Right lobe of liver (tissue), 6 donors: Measurements from ENCODE around the gene RHOT1. TPM values are rescaled to one million over a fixed set of nuclear protein-coding genes. Genes with fewer than 3 reads are reported as not detected.

Source experiments
- ATAC-seq, 4 donors: fragments of 200-7000 bp; cut with Tn5 transposase; one replicate each; pipeline ENCODE4 v1.9.1; 2020; ENCODE audit warnings: mild to moderate bottlenecking in 4 of 4, moderate library complexity in 4 of 4
- DNase-seq, 3 donors: peaks; one replicate each; pipeline ENCODE4 v3.0.0-alpha.2; 2020
- H3K27ac ChIP-seq, 3 donors: fragments of 200-600 bp; one replicate each; pipeline ENCODE4 v1.8.0; 2022
- H3K27me3 ChIP-seq, 2 donors: fragments of 200-600 bp; one replicate each; pipeline ENCODE4 v1.8.0; 2022
- H3K36me3 ChIP-seq, 4 donors: fragments of 200-600 bp; sonication (generic) in 1 of 4; one replicate each; pipeline versions ENCODE4 v1.5.1 to v1.8.0; 2017 to 2022; ENCODE audit warnings: control low read depth in 1 of 4
- H3K4me1 ChIP-seq, 4 donors: fragments of 200-600 bp; sonication (generic) in 1 of 4; one replicate each; pipeline versions ENCODE4 v1.5.1 to v1.8.0; 2017 to 2022; ENCODE audit warnings: control low read depth in 1 of 4
- H3K4me3 ChIP-seq, 3 donors: fragments of 200-600 bp; one replicate each; pipeline ENCODE4 v1.8.0; 2022
- H3K9me3 ChIP-seq, 4 donors: fragments of 200-600 bp; sonication (generic) in 1 of 4; one replicate each; pipeline versions ENCODE4 v1.5.1 to v1.8.0; 2017 to 2022; ENCODE audit warnings: control low read depth in 1 of 4
- POLR2A ChIP-seq: fragments of 450-650 bp; IDR thresholded peaks from one replicate; pipeline ENCODE4 v1.6.1; 2017; ENCODE audit warnings: antibody characterized with exemption, mild to moderate bottlenecking
- WGBS: methylation state at CpG from one replicate; pipeline ENCODE4 v1.1.6; 2018; ENCODE audit warnings: low coverage, low lambda C conversion rate; ENCODE audit not compliant: insufficient coverage; ENCODE audit errors: missing lambda C conversion rate; 5-methylcytosine and 5-hydroxymethylcytosine counted together
- intact Hi-C, 2 donors: fragments of 100-400 bp; cut with DNase I; formaldehyde crosslinking; loops; one replicate each; pipeline versions ENCODE4 v1.11.2 to v1.14.1; 2022
- total RNA-seq, 6 experiments: library from RNA; depleted of rRNA in 2 of 6; stranded (reverse); fragments of >200 nt in 2 of 6; fragmentation: NEBNext Ultra II Directional in 3 of 6; extraction: Animal tissue kit (Norgen Biotek cat#: 25700) in 3 of 6; gene quantifications; one replicate each; pipeline versions ENCODE4 v1.1.0 to v1.2.4, GENCODE V29; 2016 to 2023
- TF ChIP-seq, protein P1 (sequence below), 4 donors: fragments of 200-600 bp in 3 of 4; fragments of 450-650 bp in 1 of 4; IDR thresholded peaks; one replicate each; pipeline versions ENCODE4 v1.5.1 to v1.8.0; 2016 to 2022; ENCODE audit warnings: antibody characterized with exemption in 4 of 4, mild to moderate bottlenecking in 2 of 4
- donor health status: DM: no; HTN: yes; CAD: no.
- donor health status: DM: no; HTN: no; CAD: no.
- donor health status: DM: no; HTN: no; CAD: no.
- donor health status: DM: no; HTN: yes; CAD: no.
- donor health status: DM: no; HTN: yes; CAD: no.

Gene RHOT1
- total RNA-seq, 6 experiments from 2014 or later = 12.0 to 24.5 (median 14.2) TPM

DNA sequence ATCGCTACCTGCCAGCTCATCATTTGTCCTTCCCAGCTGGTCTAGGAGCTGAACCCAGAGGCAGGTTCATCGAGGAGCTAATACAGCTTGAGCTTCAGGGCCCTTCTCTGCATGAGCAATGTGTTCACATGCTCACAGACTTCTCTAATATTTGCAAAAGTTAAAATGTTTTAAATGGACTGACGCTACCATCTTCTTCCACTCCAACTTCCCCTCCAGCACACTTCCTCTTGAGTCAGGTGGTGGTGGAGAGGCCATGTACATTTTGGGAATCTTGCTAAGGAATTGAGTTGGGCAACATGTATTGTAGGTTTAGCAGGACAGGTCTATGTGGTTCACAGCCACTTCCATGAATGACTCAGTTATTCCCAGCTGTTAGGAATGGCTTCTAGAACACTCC is 21.6 kb upstream of the RHOT1 start:
- H3K27ac ChIP-seq = no peak overlapping the region
- DNase-seq (no peak), ATAC-seq (no peak)
- no peak overlapping the region for H3K4me3 ChIP-seq
- H3K27me3 ChIP-seq = no peaks in the 10 kb centered on the region
- WGBS = 71% methylated on average over 2 of the region's 3 CpGs
- TF ChIP-seq POLR2A = no peak
- TF ChIP-seq, protein P1, sequence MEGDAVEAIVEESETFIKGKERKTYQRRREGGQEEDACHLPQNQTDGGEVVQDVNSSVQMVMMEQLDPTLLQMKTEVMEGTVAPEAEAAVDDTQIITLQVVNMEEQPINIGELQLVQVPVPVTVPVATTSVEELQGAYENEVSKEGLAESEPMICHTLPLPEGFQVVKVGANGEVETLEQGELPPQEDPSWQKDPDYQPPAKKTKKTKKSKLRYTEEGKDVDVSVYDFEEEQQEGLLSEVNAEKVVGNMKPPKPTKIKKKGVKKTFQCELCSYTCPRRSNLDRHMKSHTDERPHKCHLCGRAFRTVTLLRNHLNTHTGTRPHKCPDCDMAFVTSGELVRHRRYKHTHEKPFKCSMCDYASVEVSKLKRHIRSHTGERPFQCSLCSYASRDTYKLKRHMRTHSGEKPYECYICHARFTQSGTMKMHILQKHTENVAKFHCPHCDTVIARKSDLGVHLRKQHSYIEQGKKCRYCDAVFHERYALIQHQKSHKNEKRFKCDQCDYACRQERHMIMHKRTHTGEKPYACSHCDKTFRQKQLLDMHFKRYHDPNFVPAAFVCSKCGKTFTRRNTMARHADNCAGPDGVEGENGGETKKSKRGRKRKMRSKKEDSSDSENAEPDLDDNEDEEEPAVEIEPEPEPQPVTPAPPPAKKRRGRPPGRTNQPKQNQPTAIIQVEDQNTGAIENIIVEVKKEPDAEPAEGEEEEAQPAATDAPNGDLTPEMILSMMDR (IDR thresholded peaks at IDR 0.05) = no peak
- no peaks in the 10 kb centered on the region for H3K9me3 ChIP-seq
- H3K36me3 ChIP-seq = no peaks in the 10 kb centered on the region
- H3K4me1 ChIP-seq = peaks cover 0 to 18% (median 8%) of the 10 kb centered on the region in 4 donors
- intact Hi-C loops = no loop called here

GRCh38 chr17:32123782-32124181 is 18.5 kb upstream of the RHOT1 start:
- Histone ChIP-seq H3K27me3 (no peaks in the 10 kb centered on the region), H3K9me3 (no peaks in the 10 kb centered on the region), H3K4me3 (no peak overlapping the region), H3K27ac (peak overlapping the region; percentile 69 to 82 (median 74)), H3K36me3 (no peaks in the 10 kb centered on the region), H3K4me1 (peaks cover 0 to 41% (median 10%) of the 10 kb centered on the region in 4 donors)
- TF ChIP-seq, protein P1 (IDR thresholded peaks at IDR 0.05) = no peak
- no peak for TF ChIP-seq POLR2A
- 45% methylated on average over 6 of the region's 6 CpGs for WGBS
- DNase-seq = peak in 1 of 3 donors; percentile 55
- peak in 2 of 4 donors; percentile 5 to 46 for ATAC-seq
- intact Hi-C loops = no loop called here

DNA sequence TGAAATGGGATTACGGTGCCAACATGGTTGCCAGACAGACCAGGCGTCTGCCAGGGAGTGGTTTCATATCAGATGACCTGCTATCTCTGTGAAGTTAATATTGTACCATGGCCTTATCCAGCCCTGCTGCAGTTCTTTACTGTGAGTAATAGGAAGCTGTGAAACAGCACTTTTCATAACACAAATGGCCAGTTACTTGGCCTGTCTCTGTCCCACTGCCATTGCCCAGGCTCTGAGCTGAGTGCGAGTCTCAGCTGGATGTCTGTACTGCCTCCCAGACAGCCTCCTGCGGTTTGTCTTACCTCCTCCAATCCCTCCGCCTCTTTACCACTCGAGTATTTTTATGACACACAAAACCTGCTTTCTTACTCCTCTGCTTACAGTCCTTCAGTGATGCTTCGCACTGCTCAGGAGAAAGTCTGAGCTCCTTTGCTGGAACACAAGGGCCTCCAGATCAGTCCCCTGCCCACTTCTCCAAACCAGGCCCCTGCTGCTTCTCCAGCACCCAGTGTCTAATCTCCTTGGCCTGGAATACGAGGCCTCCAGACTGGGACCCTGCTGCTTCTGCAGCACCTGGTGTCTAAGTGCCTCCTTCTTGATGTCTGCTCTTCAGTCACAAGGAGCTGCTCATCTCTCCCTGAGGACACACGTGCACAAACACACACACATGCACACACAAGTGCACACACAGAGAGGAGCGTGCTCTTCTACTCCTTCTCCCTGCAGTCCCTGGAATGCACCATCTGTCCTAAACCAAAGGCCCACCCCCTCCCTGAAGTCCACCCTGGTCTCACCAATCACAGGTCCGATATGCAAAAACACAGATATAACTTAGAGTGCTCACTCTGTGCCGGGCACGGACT is 17.1 kb upstream of the RHOT1 start:
- no peaks in the 10 kb centered on the region for H3K36me3 ChIP-seq
- peak in 2 of 3 donors; percentile 31 to 72 for DNase-seq
- peak; percentile 43 for TF ChIP-seq POLR2A
- TF ChIP-seq, protein P1 (IDR thresholded peaks at IDR 0.05) = no peak
- intact Hi-C loops = no loop called here
- WGBS = 61% methylated on average over 13 of the region's 13 CpGs
- H3K4me1 ChIP-seq = peaks cover 0 to 41% (median 10%) of the 10 kb centered on the region in 4 donors
- peak overlapping the region; percentile 69 to 82 (median 74) for H3K27ac ChIP-seq
- no peaks in the 10 kb centered on the region for H3K9me3 ChIP-seq
- H3K4me3 ChIP-seq = no peak overlapping the region
- H3K27me3 ChIP-seq = no peaks in the 10 kb centered on the region
- ATAC-seq = peak; percentile 71 to 78 (median 75)

DNA sequence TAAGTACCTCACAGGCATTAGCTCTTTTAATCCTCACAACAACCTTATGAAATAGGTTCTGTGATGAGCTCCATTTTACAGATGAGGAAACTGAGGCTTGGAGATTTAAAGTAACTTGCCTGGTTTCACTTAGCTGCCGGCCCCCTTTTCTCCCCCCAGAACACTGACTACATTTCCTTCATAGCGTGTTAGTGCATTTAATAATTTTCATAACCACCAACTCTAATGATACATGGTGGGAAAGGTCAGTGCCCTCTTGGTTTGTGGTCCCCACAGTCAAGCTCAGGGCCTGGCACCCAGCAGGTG is 16.5 kb upstream of the RHOT1 start:
- Histone ChIP-seq H3K36me3 (no peaks in the 10 kb centered on the region), H3K4me1 (peaks cover 0 to 41% (median 10%) of the 10 kb centered on the region in 4 donors), H3K27ac (peak overlapping the region in 1 of 3 donors; percentile 69), H3K4me3 (no peak overlapping the region), H3K9me3 (no peaks in the 10 kb centered on the region), H3K27me3 (no peaks in the 10 kb centered on the region)
- no peak for TF ChIP-seq POLR2A
- no peak for DNase-seq
- intact Hi-C loops = no loop called here
- ATAC-seq = no peak
- 86% methylated on average over 1 of the region's 2 CpGs for WGBS

- Histone ChIP-seq H3K4me1 (peaks cover 0 to 41% (median 10%) of the 10 kb centered on the region in 4 donors), H3K4me3 (no peak overlapping the region), H3K27ac (peak overlapping the region in 1 of 3 donors; percentile 94), H3K27me3 (no peaks in the 10 kb centered on the region), H3K36me3 (no peaks in the 10 kb centered on the region), H3K9me3 (no peaks in the 10 kb centered on the region)
- ATAC-seq (no peak), DNase-seq (no peak)
- whole genome bisulfite sequencing = 32% methylated on average over 4 of the region's 4 CpGs
- intact Hi-C loops = no loop called here
- TF ChIP-seq POLR2A = no peak
- TF ChIP-seq, protein P1 (IDR thresholded peaks at IDR 0.05) = no peak
These were observed 16.0 kb upstream of the RHOT1 start for GRCh38 chr17:32126325-32126724.
